HG03159 (cell line): ENCODE measurements around the gene PLCZ1.

Source experiments
- ATAC-seq: cut with Tn5 transposase; IDR thresholded peaks from one replicate; pipeline ENCODE4 v1.9.1; 2021; ENCODE audit warnings: mild to moderate bottlenecking, moderate library complexity; ENCODE audit not compliant: unreplicated experiment

The PLCZ1 gene

DNA sequence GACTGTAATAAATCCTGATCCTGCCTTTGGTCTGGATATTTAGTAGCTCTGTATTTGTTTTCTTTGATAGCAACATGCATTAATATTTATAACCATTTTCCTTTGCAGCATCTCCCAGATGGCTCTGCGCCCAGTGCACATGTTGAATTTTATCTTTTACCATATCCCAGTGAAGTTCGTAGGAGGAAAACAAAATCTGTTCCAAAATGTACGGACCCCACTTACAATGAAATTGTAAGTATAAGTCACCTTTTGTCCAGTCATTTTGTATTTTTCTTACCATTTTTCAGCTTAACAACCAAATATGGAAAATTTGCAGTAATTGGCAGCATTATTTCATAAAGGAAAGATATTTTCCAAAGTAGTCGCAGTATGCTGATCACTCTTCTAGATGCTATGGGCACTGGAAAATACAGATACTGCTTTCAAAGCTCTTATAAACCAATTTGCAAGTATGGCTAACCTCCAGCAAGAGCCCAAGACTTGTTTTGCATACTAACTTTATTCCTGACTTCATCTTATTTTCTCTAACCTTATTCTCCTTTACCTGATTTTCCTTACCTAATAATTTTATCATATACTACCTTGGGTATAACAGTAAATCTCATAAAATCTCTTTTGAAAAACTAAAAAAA lies 97.4 kb downstream of the PLCZ1 start:
- no peak for ATAC-seq

DNA sequence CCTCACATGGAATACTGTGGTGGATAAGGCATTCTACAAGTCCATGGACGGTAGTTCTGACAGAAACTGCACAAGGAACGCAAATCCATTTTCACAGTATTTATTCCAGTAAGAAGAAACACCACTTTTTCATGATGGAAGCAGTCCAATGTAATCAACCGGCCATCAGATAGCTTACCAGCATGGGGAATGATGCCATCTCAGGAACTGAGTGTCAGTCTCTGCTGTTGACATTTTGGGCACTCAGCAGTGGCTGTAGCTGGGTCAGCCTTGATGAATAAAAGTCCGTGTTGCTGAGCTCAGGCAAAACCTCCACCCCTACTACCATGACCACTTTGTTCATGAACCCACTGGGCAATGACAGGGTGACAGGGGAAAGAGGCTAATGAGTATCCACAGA lies 103.4 kb downstream of the PLCZ1 start:
- ATAC-seq, result no peak
